ENCODE data around the gene ZMAT3.

GRCh38 chr3:179069762-179070390 is 1.7 kb downstream of the ZMAT3 start:
- TF ChIP-seq CTCF (IDR thresholded peaks at IDR 0.05) (no peak), ZFX (IDR thresholded peaks at IDR 0.05; ENCODE audit: borderline replicate concordance) (no peak)
